ENCODE data around the gene IFNA7. TPM values are rescaled to one million over a fixed set of nuclear protein-coding genes. Genes with fewer than 3 reads are reported as not detected.
"Not testable (repeated sequence)": the region's sequence is repeated elsewhere in the genome, so short reads cannot be mapped to it uniquely, and the experiment has no call there.

Gene IFNA7
- not detected for total RNA-seq

DNA sequence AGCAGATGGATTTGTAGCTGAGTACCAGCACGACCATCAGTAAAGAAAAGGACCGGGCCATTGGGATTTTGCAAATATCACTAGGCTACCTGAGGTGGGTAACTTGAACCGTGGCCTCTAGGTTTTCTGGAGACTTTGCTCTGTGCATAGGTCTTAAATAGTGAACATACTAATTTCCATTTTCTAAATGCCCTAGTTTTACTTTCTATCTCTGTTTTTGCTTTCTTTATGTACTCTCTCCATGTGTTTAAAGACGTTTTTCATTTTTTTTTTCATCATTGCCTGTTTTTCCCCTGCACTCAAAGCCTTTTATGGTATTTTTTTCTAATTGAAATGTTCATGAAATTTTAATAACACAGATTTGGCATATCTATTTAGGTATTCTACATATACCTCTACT is at the start of gene IFNA7:
Gene IFNA7, minus strand, starts transcription at position 101 of the 400 bp plus-strand sequence. Its CDS starts 40 bp downstream, at position 61.
- DNase-seq, result not testable (repeated sequence)

DNA sequence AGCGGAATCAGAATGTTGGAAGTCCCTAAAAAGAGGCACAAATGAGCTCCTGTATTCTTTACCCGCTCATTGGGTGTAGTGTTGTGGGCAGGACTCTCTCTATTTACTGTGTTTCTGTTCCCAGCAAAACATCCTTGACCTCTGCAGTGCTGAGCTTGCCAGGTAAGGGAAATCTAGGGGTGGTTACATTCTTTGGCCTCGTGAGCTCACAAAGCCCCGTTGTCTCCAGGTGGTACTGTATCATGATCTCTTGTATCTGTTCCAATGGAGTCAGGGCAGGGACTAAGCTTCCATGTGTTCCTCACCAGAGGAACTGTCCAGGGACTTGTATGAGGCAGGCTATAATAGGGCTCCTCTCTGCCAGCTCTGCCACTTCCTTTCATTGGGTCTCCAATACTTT is 49.6 kb upstream of the IFNA7 start:
- DNase-seq, result no peak

DNA sequence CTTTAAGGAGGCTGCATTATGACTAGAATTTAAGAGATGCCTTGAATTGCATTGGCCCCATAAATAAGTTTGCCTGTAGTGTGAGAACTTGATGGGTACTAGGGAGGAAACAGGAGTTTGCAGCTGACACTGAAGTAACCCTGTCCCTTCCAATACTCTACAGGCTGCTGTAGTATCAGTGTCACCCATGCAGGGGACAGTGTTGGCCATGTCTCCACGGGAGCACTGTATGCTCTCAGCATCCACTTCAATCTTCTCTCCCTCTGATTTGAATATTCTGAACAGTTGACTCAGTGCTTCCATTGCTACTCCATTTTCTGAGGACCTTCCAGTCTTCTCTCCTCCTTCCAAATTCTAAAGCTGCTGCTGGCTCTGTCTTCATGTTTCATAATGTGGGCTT is 49.2 kb upstream of the IFNA7 start:
- no peak for DNase-seq

DNA sequence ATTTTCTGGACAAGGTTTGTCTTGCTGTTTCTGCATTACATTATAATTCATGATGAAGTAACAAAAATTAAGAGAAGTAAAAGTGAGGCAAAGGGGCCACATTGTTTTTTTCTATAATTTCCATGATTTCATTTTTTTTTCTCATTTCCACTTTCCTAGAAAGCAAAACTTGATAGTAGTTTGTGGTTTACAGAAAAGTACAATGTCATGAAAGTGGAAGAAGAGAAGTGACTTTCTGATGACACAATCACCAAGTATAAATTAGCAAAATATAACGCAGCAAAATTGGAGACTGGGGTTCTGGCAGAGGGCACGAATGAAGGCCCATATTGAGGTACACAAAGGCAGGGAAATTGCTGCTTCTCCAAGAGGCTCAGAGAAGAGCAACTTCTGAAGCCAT is 42.8 kb upstream of the IFNA7 start:
- no peak for DNase-seq

DNA sequence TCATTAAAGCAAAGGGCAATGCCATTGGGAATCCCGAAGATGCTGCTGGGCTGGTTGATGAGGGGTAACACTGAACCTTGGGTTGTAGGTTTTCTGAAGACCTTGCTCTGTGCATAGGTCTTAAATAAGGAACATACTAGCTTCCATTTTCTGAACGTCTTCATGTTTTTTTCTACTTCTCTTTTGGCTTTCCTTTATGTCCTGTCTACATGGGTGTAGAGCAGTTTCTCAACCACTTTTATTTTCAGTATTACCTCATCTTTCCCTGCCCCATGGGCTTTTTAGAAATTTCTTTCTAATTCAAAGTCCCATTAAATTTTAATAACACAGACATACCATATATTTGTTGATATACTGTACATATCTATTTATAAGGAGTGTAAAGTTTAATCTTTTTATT is 37.9 kb upstream of the IFNA7 start, which contains the start of gene IFNA14:
Gene IFNA14, minus strand, starts transcription at position 95 of the 400 bp plus-strand sequence. Its CDS starts 70 bp downstream, at position 25.
- no peak for DNase-seq

DNA sequence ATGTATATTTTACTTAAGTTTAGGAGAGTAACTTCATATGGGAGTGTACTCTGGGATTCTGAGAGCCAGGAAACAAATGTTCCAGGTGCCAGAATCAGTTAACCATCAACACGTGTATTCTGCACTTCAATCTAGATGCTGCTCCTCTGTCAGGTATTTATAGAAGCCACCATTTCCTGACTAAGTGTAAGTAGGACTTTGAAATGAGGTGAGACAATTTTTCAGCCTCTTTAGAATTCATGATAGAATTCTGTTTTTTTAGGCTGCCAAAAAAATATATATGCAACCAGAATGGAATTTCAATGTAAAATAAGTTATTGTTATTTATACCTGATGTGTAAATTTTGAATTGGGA is 34.3 kb upstream of the IFNA7 start:
- DNase-seq, result not testable (repeated sequence)

DNA sequence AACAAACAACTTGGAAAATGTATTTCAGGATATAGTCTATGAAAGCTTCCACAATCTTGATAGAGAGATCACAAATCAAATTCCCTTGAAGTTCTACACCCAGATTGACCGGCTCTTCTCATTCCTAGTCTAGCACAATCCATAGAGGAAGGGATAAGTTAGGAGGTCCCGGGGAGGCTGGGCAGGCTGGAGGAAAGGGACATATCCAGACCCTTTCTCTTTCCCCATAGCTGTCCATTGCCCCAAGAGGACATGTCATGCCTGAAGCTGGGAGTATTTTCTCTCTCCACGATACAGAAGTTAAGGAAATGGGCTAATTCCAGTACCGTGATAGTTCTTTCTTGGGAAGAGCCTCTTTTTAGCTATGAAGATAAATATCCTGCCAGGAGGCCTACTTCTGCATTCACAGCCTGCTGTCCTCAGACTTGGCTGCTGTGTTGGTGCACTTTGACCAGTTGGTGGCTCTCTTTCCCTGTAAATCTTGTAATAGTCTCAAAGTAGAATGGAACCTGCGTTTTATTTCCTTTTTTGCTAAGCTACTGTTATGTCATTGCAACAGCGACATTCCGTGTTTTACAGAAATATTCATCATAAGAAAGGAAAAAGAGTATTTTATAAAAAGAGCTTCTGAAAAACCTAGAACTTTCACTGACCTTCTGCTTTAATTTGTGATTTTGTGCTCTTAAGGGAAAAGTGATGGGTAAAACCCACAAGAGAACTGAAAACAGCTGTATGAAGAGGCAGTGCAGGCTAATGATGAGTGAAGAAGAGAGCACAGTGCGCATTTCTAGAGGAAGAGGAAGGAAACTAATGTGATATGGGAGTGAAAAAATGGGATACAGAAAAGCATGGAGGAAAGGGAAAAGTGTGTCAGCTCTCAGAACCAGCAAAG is 33.7 kb upstream of the IFNA7 start:
- DNase-seq, result peak; percentile 44

DNA sequence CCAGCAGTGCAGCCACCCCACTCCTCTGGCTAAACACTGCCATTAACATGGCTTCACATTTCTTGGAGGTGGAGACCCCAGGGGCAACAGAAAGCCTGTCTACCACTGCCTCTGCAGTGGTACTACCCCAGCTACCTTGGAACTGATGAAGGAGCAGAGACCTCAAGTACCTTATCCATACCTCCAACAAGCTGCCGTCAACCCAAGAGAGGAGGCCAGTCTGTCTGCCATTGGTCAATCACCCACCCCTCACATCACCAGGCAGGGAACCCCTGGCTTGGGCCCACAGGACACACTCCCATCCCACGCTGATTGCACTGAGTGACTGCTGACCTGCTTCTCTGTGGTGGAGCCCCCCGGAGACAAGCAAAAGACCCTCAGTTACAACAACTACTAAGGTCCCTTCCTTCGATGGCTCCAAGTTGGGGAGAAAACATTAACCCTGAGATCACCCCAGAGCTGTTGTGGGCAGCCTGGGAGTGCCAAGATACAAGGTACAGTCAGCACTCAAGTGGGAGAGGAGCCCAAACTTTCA is 32.2 kb upstream of the IFNA7 start:
- no peak for DNase-seq

DNA sequence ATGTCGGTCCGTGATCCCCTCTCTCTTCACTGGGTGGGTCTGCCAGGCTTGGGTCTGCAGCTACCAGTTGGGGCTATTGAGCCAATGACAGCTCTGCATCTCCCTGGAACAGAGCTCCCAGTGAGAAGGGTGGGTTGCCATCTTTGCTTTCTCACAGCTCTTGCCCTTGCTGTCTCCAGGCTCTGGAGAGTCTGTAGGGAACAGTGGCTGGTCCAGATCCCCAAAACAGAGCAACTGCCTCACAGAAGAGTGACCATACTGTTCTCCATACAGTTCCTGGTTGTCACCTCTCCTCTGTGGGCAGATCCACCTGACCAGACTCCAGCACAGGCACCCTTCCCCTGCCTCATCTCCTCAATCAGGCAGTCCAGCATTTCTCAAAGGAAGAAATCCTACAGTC is 31.3 kb upstream of the IFNA7 start:
- DNase-seq, result no peak

DNA sequence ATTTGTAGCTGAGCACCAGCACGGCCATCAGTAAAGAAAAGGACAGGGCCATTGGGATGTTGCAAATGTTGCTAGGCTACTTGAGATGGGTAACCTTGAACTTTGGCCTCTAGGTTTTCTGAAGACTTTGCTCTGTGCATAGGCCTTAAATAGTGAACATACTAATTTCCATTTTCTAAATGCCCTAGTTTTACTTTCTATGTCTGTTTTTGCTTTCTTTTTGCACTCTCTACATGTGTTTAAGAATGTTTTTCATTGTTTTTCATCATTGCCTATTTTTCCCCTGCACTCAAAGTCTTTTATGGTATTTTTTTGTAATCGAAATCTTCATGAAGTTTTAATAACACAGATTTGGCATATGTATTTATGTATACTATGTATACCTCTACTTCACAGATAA is 26.1 kb upstream of the IFNA7 start, which contains the start of gene IFNA17:
Gene IFNA17, minus strand, starts transcription at position 101 of the 400 bp plus-strand sequence. Its CDS starts 49 bp downstream, at position 52.
- no peak for DNase-seq

DNA sequence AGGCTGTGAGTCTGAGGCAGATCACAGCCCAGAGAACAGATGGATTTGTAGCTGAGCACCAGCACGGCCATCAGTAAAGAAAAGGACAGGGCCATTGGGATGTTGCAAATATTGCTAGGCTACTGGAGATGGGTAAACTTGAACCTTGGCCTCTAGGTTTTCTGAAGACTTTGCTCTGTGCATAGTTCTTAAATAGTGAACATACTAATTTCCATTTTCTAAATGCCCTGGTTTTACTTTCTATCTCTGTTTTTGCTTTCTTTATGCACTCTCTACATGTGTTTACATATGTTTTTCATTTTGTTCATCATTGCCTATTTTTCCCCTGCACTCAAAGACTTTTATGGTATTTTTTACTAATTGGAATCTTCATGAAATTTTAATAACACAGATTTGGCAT is 15.2 kb upstream of the IFNA7 start, which contains the start of gene IFNA16:
Gene IFNA16, minus strand, starts transcription at position 101 of the 400 bp plus-strand sequence. Its CDS starts 6 bp downstream, at position 95.
- not testable (repeated sequence) for DNase-seq

DNA sequence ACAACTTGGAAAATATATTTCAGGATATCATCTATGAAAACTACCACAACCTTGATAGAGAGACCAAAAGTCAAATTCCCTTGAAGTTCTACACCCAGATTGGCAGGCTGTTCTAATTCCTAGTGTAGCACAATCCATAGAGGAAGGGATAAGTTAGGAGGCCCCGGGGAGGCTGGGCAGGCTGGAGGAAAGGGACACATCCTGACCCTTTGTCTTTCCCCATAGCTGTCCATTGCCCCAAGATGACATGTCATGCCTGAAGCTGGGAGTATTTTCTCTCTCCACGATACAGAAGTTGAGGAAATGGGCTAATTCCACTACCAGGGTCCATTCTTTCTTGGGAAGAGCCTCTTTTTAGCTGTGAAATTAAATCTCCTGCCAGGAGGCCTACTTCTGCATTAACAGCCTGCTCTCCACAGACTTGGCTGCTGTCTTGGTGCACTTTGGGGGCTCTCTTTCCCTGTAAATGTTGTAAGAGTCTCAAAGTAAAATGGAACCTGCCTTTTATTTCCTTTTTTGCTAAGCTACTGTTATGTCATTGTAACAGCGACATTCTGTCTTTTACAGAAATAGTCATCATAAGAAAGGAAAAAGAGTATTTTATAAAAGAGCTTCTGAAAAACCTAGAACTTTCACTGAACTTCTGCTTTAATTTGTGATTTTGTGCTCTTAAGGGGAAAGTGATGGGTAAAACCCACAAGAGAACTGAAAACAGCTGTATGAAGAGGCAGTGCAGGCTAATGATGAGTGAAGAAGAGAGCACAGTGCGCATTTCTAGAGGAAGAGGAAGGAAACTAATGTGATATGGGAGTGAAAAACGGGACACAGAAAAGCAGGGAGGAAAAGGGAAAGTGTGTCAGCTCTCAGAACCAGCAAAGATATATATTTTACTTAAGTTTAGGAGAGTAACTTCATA is 11.7 kb upstream of the IFNA7 start:
- not testable (repeated sequence) for DNase-seq

DNA sequence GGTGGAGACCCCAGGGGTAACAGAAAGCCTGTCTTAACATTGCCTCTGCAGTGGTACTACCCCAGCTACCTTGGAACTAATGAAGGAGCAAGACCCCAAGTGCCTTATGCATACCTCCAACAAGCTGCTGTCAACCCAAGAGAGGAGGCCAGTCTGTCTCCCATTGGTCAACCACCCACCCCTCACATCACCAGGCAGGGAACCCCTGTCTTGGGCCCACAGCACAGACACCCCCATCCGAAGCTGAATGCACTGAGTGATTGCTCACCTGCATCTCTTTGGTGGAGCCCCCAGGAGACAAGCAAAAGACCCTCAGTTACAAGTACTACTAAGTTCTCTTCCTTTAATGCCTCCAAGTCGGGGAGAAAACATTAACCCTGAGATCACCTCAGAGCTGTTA is 10.2 kb upstream of the IFNA7 start:
- DNase-seq, result not testable (repeated sequence)

DNA sequence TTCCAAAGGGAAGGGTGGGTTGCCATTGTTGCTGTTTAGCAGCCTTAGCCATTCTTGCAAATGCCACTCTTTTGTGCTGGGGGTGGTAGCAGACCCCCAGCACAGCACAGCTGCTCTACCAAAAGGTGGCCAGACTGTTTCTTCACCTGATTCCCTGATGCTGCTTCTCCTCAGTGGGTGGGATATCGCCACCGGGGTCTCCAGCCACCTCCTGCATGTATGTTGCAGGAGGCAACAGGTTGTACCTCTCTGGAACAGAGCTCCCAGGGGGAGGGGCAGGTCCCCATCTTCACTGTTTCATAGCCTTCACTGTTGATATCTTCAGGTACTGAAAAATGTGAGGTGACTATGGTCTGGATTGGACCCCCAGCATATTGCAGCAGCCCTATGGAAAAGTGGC is 8.8 kb upstream of the IFNA7 start:
- DNase-seq, result not testable (repeated sequence)

DNA sequence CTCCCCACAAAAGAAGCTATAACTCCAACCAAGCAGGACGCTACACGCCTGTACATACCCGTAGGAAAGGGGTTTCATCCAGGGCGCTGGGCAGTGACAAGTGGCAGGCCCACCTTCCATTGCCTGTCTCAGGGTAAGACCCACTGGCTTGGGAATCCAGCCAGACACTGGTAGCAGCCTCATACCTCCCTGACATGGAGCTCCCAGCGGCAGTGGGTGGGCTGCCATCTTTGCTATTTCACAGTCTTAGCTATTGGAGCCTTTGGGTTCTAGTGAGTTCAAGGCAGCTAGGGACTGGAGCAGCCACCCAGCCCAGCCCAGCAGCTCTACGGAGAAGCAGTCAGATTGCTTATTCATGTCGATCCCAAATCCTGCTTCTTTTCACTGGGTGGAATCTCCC is 8.3 kb upstream of the IFNA7 start:
- no peak for DNase-seq

DNA sequence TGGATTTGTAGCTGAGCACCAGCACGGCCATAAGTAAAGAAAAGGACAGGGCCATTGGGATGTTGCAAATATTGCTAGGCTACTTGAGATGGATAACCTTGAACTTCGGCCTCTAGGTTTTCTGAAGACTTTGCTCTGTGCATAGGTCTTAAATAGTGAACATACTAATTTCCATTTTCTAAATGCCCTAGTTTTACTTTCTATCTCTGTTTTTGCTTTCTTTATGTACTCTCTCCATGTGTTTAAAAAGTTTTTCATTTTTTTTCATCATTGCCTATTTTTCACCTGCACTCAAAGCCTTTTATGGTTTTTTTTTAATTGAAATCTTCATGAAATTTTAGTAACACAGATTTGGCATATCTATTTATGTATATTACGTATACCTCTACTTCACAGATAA is 5.0 kb upstream of the IFNA7 start, which contains the start of gene IFNA10:
Gene IFNA10, minus strand, starts transcription at position 101 of the 400 bp plus-strand sequence. Its CDS starts 46 bp downstream, at position 55.
- DNase-seq, result not testable (repeated sequence)

DNA sequence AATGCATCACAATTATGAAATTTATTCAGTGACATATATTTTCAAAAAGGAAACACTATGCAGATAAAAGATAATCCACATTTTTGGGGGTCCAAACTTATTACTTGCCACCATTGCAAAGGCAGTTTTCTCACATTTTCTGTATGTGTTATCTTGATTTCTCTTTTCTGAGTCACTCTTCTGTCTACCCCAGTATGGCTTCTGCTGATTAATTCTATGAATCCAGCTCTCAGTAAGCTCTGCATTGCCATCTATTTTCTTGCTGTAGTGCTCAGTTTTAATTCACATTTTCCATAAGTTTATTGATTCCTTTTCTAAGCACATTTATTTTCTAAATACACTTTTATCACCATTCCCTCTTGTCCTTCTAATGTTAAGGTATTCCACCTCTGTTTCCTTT is 3.2 kb upstream of the IFNA7 start:
- DNase-seq, result no peak

DNA sequence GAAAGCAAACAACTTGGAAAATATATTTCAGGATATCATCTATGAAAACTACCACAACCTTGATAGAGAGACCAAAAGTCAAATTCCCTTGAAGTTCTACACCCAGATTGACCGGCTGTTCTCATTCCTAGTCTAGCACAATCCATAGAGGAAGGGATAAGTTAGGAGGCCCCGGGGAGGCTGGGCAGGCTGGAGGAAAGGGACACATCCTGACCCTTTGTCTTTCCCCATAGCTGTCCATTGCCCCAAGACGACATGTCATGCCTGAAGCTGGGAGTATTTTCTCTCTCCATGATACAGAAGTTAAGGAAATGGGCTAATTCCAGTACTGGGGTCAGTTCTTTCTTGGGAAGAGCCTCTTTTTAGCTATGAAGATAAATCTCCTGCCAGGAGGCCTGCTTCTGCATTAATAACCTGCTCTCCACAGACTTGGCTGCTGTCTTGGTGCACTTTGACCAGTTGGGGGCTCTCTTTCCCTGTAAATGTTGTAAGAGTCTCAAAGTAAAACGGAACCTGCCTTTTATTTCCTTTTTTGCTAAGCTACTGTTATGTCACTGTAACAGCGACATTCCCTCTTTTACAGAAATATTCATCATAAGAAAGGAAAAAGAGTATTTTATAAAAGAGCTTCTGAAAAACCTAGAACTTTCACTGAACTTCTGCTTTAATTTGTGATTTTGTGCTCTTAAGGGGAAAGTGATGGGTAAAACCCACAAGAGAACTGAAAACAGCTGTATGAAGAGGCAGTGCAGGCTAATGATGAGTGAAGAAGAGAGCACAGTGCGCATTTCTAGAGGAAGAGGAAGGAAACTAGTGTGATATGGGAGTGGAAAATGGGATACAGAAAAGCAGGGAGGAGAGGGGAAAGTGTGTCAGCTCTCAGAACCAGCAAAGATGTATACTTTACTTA is 6.9 kb downstream of the IFNA7 start:
- DNase-seq, result peak; percentile 17

DNA sequence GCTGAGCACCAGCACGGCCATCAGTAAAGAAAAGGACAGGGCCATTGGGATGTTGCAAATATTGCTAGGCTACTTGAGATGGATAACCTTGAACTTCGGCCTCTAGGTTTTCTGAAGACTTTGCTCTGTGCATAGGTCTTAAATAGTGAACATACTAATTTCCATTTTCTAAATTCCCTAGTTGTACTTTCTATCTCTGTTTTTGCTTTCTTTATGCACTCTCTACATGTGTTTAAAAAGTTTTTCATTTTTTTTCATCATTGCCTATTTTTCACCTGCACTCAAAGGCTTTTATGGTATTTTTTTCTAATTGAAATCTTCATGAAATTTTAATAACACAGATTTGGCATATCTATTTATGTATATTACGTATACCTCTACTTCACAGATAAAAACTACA is 14.5 kb downstream of the IFNA7 start, which contains the start of gene IFNA4:
Gene IFNA4, minus strand, starts transcription at position 101 of the 400 bp plus-strand sequence. Its CDS starts 56 bp downstream, at position 45.
- DNase-seq, result not testable (repeated sequence)

DNA sequence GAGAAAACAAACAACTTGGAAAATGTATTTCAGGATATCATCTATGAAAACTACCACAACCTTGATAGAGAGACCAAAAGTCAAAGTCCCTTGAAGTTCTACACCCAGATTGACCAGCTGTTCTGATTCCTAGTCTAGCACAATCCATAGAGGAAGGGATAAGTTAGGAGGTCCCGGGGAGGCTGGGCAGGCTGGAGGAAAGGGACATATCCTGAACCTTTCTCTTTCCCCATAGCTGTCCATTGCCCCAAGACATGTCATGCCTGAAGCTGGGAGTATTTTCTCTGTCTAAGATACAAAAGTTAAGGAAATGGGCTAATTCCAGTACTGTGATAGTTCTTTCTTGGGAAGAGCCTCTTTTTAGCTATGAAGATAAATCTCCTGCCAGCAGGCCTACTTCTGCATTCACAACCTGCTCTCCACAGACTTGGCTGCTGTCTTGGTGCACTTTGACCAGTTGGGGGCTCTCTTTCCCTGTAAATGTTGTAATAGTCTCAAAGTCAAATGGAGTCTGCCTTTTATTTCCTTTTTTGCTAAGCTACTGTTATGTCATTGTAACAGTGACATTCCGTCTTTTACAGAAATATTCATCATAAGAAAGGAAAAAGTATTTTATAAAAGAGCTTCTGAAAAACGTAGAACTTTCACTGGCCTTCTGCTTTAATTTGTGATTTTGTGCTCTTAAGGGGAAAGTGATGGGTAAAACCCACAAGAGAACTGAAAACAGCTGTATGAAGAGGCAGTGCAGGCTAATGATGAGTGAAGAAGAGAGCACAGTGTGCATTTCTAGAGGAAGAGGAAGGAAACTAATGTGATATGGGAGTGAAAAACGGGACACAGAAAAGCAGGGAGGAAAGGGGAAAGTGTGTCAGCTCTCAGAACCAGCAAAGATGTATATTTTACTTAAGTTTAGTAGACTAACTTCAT is 18.9 kb downstream of the IFNA7 start:
- peak; percentile 2 for DNase-seq

Measured in tongue (tissue), 2 donors.